ENCODE results near the gene ST6GALNAC3.
"Not testable (repeated sequence)": the region's sequence is repeated elsewhere in the genome, so short reads cannot be mapped to it uniquely, and the experiment has no call there.

Gene ST6GALNAC3

DNA sequence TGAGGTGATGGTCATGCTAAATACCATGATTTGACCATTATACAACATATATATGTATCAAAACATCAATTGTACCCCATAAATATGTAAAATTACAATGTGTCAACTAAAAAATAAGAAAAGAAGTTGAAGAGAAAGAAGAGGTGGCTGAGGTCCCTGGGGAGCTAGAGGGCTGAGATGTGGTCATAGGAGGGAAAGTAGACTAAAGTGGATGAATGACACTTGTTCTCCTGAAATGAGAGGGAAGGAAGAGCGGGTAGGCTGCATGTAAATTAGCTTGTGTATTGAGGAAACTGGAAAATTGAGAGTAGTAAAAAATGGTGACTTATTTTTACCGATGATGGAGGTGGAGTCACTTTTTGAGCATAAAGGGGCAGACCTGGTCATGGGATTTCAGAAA lies 117.0 kb downstream of the ST6GALNAC3 start:
- no peak for DNase-seq (ENCODE audit: low spot score)

GRCh38 chr1:76198452-76198851 lies 123.9 kb downstream of the ST6GALNAC3 start:
- no peak for DNase-seq (ENCODE audit: low spot score)

DNA sequence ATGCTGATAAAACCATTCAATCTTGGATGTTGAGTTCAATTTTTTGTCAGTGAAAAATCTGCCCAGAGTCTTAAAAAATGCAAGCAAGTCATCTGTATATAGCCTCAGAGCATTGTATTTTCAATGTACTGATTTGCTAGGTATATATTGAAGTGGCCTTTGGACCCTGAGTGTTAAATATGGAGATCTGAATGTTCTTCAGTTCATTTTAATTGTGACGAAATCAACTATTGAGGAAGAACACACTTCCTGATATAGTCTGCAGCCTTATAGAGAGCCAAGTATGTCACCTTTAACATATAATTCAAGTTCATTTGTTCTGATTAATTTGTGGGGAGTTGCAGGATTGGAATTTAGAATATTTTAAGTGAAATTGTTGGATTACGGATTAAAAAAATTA lies 128.1 kb downstream of the ST6GALNAC3 start:
- no peak for DNase-seq (ENCODE audit: low spot score)

DNA sequence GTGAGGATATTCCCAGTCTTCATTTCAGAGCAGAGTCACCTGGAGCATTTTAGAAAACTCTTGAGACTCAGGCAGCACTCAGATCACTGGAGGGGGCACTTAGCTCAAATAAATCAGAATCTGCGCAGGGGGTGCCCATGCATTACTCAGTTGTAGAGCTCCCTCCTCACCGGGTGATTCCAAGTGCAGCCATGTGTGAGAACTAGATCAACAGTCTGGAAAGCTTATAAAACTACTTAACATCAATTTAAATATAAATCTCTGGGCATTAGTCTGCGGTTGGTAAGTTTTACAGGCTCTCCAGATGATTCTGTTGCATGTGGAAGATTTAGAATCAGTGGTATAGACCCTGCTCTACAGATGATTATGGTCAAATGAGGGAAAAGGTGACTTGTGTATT lies 128.6 kb downstream of the ST6GALNAC3 start:
- no peak for DNase-seq (ENCODE audit: low spot score)

GRCh38 chr1:76209238-76209637 lies 134.7 kb downstream of the ST6GALNAC3 start:
- no peak for DNase-seq (ENCODE audit: low spot score)

GRCh38 chr1:76209648-76210047 lies 135.1 kb downstream of the ST6GALNAC3 start:
- no peak for DNase-seq (ENCODE audit: low spot score)

GRCh38 chr1:76210160-76210559 lies 135.6 kb downstream of the ST6GALNAC3 start:
- no peak for DNase-seq (ENCODE audit: low spot score)

DNA sequence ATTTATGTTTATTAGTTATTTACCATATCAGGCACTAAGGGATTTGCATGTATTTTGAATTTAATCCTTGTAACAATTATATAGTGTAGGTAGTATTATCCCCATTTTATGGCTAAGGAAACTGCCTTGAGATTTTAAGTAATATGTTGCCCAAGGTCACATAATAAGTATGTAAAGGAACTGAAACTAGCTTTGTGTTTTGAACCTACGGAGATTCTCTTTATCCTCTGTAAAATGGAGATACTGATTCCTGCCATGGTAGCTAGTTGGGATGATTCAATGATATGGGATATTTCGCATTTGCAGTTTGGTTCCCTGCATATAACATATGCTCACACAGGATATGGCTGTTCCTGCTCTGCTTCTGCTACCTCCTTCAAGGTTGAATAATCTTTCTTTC lies 144.3 kb downstream of the ST6GALNAC3 start:
- DNase-seq (ENCODE audit: low spot score): no peak

- no peak for DNase-seq (ENCODE audit: low spot score)
Measured at GRCh38 chr1:76219366-76219818, 144.8 kb downstream of the ST6GALNAC3 start.

GRCh38 chr1:76224752-76225151 lies 150.2 kb downstream of the ST6GALNAC3 start:
- DNase-seq (ENCODE audit: low spot score): no peak

- no peak for DNase-seq (ENCODE audit: low spot score)
Measured at GRCh38 chr1:76225526-76225925, 151.0 kb downstream of the ST6GALNAC3 start.

DNA sequence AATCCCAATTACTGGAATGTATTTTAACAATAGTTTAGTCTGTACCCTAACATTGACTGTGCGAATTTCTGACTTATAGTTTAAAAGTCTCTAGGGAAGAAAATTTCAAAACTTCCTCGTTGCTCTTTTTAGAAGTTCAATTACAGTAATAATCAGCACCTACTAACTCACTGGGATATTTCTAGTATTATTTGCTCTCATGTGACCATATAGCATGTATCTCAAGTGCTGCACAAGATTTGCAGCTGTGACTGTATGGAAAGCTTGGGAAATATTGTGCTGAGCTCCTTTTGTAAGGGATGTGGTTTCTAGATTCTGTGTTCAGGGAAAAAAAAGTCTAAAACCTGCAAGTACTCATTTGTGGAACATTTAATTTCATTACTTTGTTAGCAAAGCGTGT lies 153.1 kb downstream of the ST6GALNAC3 start:
- no peak for DNase-seq (ENCODE audit: low spot score)

- DNase-seq (ENCODE audit: low spot score): no peak
Measured at GRCh38 chr1:76229279-76230005, 154.9 kb downstream of the ST6GALNAC3 start.

- no peak for DNase-seq (ENCODE audit: low spot score)
Measured at GRCh38 chr1:76230842-76231281, 156.3 kb downstream of the ST6GALNAC3 start.

DNA sequence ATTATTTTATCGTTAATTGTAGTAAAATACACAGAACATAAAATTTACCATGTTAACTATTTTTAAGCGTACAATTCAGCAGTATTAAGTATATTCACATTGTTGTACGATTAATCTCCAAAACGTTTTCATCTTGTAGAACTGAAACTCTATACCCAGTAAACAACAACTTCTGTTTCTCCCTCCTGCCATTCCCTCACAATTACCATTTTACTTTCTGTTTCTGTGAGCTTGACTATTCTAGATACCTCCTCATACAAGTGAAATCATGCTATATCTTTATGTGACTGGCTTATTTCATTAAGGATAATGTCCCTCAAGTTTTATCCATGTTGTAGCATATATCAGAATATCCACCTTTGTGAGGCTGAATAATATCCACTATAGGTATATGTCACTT lies 156.8 kb downstream of the ST6GALNAC3 start:
- DNase-seq (ENCODE audit: low spot score): no peak

DNA sequence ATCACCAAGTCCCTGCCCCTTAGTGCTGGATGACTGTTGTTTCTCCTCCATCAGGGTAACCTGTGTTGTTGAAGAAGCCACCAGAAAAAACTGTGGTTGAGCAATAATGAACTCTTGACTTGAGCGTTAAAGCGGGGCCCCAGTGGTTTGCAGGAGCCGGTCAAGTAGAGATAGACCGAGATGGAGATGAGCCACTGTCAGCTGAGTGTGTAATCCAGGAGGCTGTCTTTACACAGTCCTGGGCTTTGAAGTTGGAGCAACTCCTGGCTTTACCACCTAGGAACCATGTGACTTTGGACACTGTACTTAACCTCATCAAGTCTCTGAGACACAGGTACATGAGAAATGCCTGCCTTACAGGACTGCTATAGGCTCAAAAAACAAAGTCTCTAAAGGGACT lies 158.1 kb downstream of the ST6GALNAC3 start:
- DNase-seq (ENCODE audit: low spot score): no peak

- no peak for DNase-seq (ENCODE audit: low spot score)
Measured at GRCh38 chr1:76234061-76234460, 159.5 kb downstream of the ST6GALNAC3 start.

- no peak for DNase-seq (ENCODE audit: low spot score)
Measured at GRCh38 chr1:76237211-76237610, 162.7 kb downstream of the ST6GALNAC3 start.

- DNase-seq (ENCODE audit: low spot score): peak; percentile 27
Measured at GRCh38 chr1:76238094-76238628, 163.6 kb downstream of the ST6GALNAC3 start.

- DNase-seq (ENCODE audit: low spot score): no peak
Measured at GRCh38 chr1:76239470-76239918, 164.9 kb downstream of the ST6GALNAC3 start.

- peak; percentile 8 for DNase-seq (ENCODE audit: low spot score)
Measured at GRCh38 chr1:76240316-76240715, 165.8 kb downstream of the ST6GALNAC3 start.

DNA sequence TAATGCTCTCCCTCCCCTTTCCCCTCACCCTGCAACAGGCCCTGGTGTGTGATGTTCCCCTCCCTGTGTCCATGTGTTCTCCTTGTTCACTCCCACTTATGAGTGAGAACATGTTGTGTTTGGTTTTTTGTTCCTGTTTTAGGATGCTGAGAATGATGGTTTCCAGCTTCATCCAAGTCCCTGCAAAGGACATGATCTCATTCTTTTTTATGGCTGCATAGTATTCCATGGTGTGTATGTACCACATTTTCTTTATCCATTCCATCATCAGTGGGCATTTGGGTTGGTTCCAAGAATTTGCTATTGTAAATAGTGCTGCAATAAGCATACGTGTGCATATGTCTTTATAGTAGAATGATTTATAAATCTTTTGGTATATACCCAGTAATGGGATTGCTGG lies 168.0 kb downstream of the ST6GALNAC3 start:
- DNase-seq (ENCODE audit: low spot score): not testable (repeated sequence)

- no peak for DNase-seq (ENCODE audit: low spot score)
Measured at GRCh38 chr1:76247261-76247852, 172.8 kb downstream of the ST6GALNAC3 start.

All from AG08395 (cell line).